ENCODE measurements around the gene C4orf36.

GRCh38 chr4:86898562-86898961 lies 6.3 kb upstream of the C4orf36 start:
- TF ChIP-seq ZNF274 (IDR thresholded peaks at IDR 0.05; ENCODE audit: low read depth, low read length) (no peak), SUZ12 (IDR thresholded peaks at IDR 0.05; ENCODE audit: extremely low read depth, insufficient read depth, insufficient read length) (no peak), YY1 (IDR thresholded peaks at IDR 0.05; ENCODE audit: insufficient read depth, insufficient read length) (no peak)

All from NT2/D1 (cell line).